GM23338 (cell line): Measurements from ENCODE around the gene GPALPP1. TPM values are rescaled to one million over a fixed set of nuclear protein-coding genes. Genes with fewer than 3 reads are reported as not detected.
"Not testable (repeated sequence)": the region's sequence is repeated elsewhere in the genome, so short reads cannot be mapped to it uniquely, and the experiment has no call there.

Experiments
- ATAC-seq: fragments of 200-7000 bp; cut with Tn5 transposase; 3 replicates; pipeline ENCODE4 v1.9.1; 2020
- DNase-seq: peaks from one replicate; pipeline ENCODE4 v3.0.0-alpha.2; 2015; ENCODE audit warnings: low spot score
- H2AFZ ChIP-seq: fragments of 200-600 bp; sonication (generic); 2 replicates; pipeline ENCODE4 v1.8.0; 2016; ENCODE audit warnings: antibody characterized with exemption, mild to moderate bottlenecking, moderate library complexity
- H3F3A ChIP-seq: fragments of 200-600 bp; sonication (generic); replicated peaks from 2 replicates; pipeline ENCODE4 v1.8.0; 2017; ENCODE audit warnings: antibody characterized with exemption, mixed run types, low read depth
- H3K27ac ChIP-seq: fragments of 200-600 bp; sonication (generic); 2 replicates; pipeline ENCODE4 v1.6.1; 2016; ENCODE audit warnings: low read depth
- H3K27me3 ChIP-seq: fragments of 200-600 bp; sonication (generic); 2 replicates; pipeline ENCODE4 v1.8.0; 2016; ENCODE audit warnings: mild to moderate bottlenecking, mixed run types, moderate library complexity; ENCODE audit not compliant: insufficient read depth
- H3K36me3 ChIP-seq: fragments of 200-600 bp; sonication (generic); 2 replicates; pipeline ENCODE4 v1.8.0; 2016; ENCODE audit warnings: mild to moderate bottlenecking; ENCODE audit not compliant: insufficient read depth
- H3K4me1 ChIP-seq: fragments of 200-600 bp; sonication (generic); 2 replicates; pipeline ENCODE4 v1.8.0; 2016; ENCODE audit warnings: mild to moderate bottlenecking, moderate library complexity; ENCODE audit not compliant: insufficient read depth
- H3K4me2 ChIP-seq: fragments of 200-600 bp; sonication (generic); 2 replicates; pipeline ENCODE4 v1.7.1; 2017; ENCODE audit warnings: mixed run types
- H3K4me3 ChIP-seq: fragments of 200-600 bp; sonication (generic); 2 replicates; pipeline ENCODE4 v1.6.1; 2016; ENCODE audit warnings: mixed run types
- H3K79me2 ChIP-seq: fragments of 200-600 bp; sonication (generic); replicated peaks from 2 replicates; pipeline ENCODE4 v1.8.0; 2017; ENCODE audit warnings: mild to moderate bottlenecking; ENCODE audit not compliant: insufficient read depth
- H3K9me2 ChIP-seq: fragments of 200-600 bp; sonication (generic); 2 replicates; pipeline ENCODE4 v1.8.0; 2017; ENCODE audit not compliant: insufficient read depth
- H4K20me1 ChIP-seq: fragments of 200-600 bp; sonication (generic); replicated peaks from 2 replicates; pipeline ENCODE4 v1.8.0; 2017; ENCODE audit warnings: mild to moderate bottlenecking; ENCODE audit not compliant: insufficient read depth
- H3K27ac Mint-ChIP-seq: 2 replicates; pipeline ENCODE4 v1.8.0; 2020; ENCODE audit warnings: inconsistent platforms, mild to moderate bottlenecking, moderate library complexity, mixed read lengths
- H3K27me3 Mint-ChIP-seq: 3 replicates; pipeline ENCODE4 v1.8.0; 2022; ENCODE audit warnings: low read depth, mild to moderate bottlenecking, moderate library complexity, mixed read lengths, inconsistent platforms; ENCODE audit not compliant: insufficient read depth, poor library complexity
- H3K36me3 Mint-ChIP-seq: 3 replicates; pipeline ENCODE4 v1.8.0; 2021; ENCODE audit warnings: low read depth, mild to moderate bottlenecking, inconsistent platforms, moderate library complexity, mixed read lengths
- H3K4me1 Mint-ChIP-seq: 3 replicates; pipeline ENCODE4 v1.8.0; 2020; ENCODE audit warnings: mild to moderate bottlenecking, inconsistent platforms, mixed read lengths
- H3K4me3 Mint-ChIP-seq: 3 replicates; pipeline ENCODE4 v1.8.0; 2021; ENCODE audit warnings: moderate library complexity, mild to moderate bottlenecking, inconsistent platforms, mixed read lengths
- H3K9me3 Mint-ChIP-seq: 3 replicates; pipeline ENCODE4 v1.8.0; 2020; ENCODE audit warnings: moderate library complexity, mild to moderate bottlenecking, inconsistent platforms, mixed read lengths
- JUNB ChIP-seq: IDR thresholded peaks from one replicate; pipeline ENCODE4 v1.6.1; 2016; ENCODE audit warnings: antibody characterized with exemption; ENCODE audit not compliant: unreplicated experiment
- REST ChIP-seq: IDR thresholded peaks from one replicate; pipeline ENCODE4 v1.6.1; 2018; ENCODE audit warnings: antibody characterized with exemption; ENCODE audit not compliant: unreplicated experiment
- STAT1 ChIP-seq: IDR thresholded peaks from one replicate; pipeline ENCODE4 v1.6.1; 2016; ENCODE audit warnings: antibody characterized with exemption; ENCODE audit not compliant: unreplicated experiment
- ZNF114 ChIP-seq: fragments of 250-450 bp; sonication (Bioruptor Pico); IDR thresholded peaks from 2 replicates; pipeline ENCODE4 v1.5.0; 2020; ENCODE audit warnings: mild to moderate bottlenecking, moderate library complexity
- ZNF331 ChIP-seq: fragments of 250-450 bp; sonication (Bioruptor Pico); IDR thresholded peaks from 2 replicates; pipeline ENCODE4 v1.5.0; 2020; ENCODE audit warnings: low read depth, mild to moderate bottlenecking, moderate library complexity
- polyA plus RNA-seq: library from polyadenylated mRNA; unstranded; fragments of >200 nt; fragmentation: Nextera tagmentation; extraction: Ambion mirVana; gene quantifications from 2 replicates; pipeline ENCODE4 v1.2.1, GENCODE V29; 2016
- total RNA-seq: library from RNA; depleted of rRNA; stranded (reverse); fragments of >200 nt; shearing (Covaris generic); gene quantifications from 2 replicates; pipeline ENCODE4 v1.2.3, GENCODE V29; 2014
- TF ChIP-seq, protein P1 (sequence below): IDR thresholded peaks from 2 replicates; pipeline ENCODE4 v1.6.1; 2016; ENCODE audit warnings: antibody characterized with exemption

The GPALPP1 gene
- total and polyA plus RNA-seq, 2 experiments from 2014 or later: 31.3 to 35.8 TPM

GRCh38 chr13:45063261-45063860, 74.0 kb downstream of the GPALPP1 start:
- no peaks in the 10 kb centered on the region for H3F3A ChIP-seq
- H3K27me3 ChIP-seq: no peaks in the 10 kb centered on the region
- DNase-seq (no peak), ATAC-seq (no peak)
- H3K4me3 Mint-ChIP-seq: no peak overlapping the region
- no peaks in the 10 kb centered on the region for H3K36me3 Mint-ChIP-seq
- no peaks in the 10 kb centered on the region for H3K27me3 Mint-ChIP-seq
- TF ChIP-seq REST (no peak), STAT1 (no peak), JUNB (no peak), ZNF114 (CRISPR knock-in tag) (no peak)
- TF ChIP-seq, protein P1, sequence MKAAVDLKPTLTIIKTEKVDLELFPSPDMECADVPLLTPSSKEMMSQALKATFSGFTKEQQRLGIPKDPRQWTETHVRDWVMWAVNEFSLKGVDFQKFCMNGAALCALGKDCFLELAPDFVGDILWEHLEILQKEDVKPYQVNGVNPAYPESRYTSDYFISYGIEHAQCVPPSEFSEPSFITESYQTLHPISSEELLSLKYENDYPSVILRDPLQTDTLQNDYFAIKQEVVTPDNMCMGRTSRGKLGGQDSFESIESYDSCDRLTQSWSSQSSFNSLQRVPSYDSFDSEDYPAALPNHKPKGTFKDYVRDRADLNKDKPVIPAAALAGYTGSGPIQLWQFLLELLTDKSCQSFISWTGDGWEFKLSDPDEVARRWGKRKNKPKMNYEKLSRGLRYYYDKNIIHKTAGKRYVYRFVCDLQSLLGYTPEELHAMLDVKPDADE: no peak
- H3K27ac Mint-ChIP-seq: no peak overlapping the region
- no peaks in the 10 kb centered on the region for H3K9me3 Mint-ChIP-seq
- H2AFZ ChIP-seq: no peak overlapping the region
- no peaks in the 10 kb centered on the region for H3K9me2 ChIP-seq
- H3K4me1 Mint-ChIP-seq: no peaks in the 10 kb centered on the region
- no peaks in the 10 kb centered on the region for H3K79me2 ChIP-seq
- H3K27ac ChIP-seq: no peak overlapping the region
- no peak overlapping the region for H3K4me2 ChIP-seq
- no peaks in the 10 kb centered on the region for H4K20me1 ChIP-seq
- H3K4me1 ChIP-seq: no peaks in the 10 kb centered on the region
- H3K36me3 ChIP-seq: no peaks in the 10 kb centered on the region
- no peak overlapping the region for H3K4me3 ChIP-seq

DNA sequence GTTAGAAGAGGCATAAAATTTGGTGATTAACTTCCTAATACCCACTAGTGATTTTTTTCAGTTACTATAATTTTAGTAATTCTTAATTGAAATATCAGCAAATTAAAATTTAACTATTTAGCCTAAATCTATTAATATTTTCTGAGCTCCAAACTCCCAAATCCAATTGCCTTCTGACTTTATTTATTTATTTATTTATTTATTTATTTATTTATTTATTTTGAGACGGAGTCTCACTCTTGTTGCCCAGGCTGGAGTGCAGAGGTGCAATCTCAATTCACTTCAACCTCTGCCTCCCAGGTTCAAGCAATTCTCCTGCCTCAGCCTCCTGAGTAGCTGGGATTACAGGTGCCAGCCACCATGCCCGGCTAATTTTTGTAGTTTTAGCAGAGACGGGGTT, 74.6 kb downstream of the GPALPP1 start:
- H2AFZ ChIP-seq, ATAC-seq, H3K9me3 Mint-ChIP-seq, H3K36me3 Mint-ChIP-seq, H3K79me2 ChIP-seq, DNase-seq, H3K4me1 ChIP-seq, H3K4me2 ChIP-seq, H3K4me3 Mint-ChIP-seq, H3K36me3 ChIP-seq, H3K4me3 ChIP-seq, H3K27me3 ChIP-seq, H3K27me3 Mint-ChIP-seq, H3K4me1 Mint-ChIP-seq, H3K27ac Mint-ChIP-seq, H3K9me2 ChIP-seq, H4K20me1 ChIP-seq, H3F3A ChIP-seq, H3K27ac ChIP-seq: not testable (repeated sequence)

GRCh38 chr13:45064889-45065288, 75.6 kb downstream of the GPALPP1 start:
- no peaks in the 10 kb centered on the region for H4K20me1 ChIP-seq
- H3K79me2 ChIP-seq: no peaks in the 10 kb centered on the region
- Mint-ChIP-seq H3K27me3 (no peaks in the 10 kb centered on the region), H3K4me1 (no peaks in the 10 kb centered on the region), H3K27ac (no peak overlapping the region), H3K4me3 (no peak overlapping the region), H3K9me3 (no peaks in the 10 kb centered on the region), H3K36me3 (no peaks in the 10 kb centered on the region)
- no peaks in the 10 kb centered on the region for H3F3A ChIP-seq
- H2AFZ ChIP-seq: 0 out of 2 replicates have a peak overlapping the region, but pooled peaks have one; percentile 72
- H3K4me2 ChIP-seq: no peak overlapping the region
- H3K4me1 ChIP-seq: no peaks in the 10 kb centered on the region
- no peaks in the 10 kb centered on the region for H3K27me3 ChIP-seq
- DNase-seq (no peak), ATAC-seq (no peak)
- no peak overlapping the region for H3K27ac ChIP-seq
- no peaks in the 10 kb centered on the region for H3K9me2 ChIP-seq
- no peak overlapping the region for H3K4me3 ChIP-seq
- no peaks in the 10 kb centered on the region for H3K36me3 ChIP-seq
- no peak for TF ChIP-seq ZNF331 (CRISPR knock-in tag)
